Activated CD8-positive, alpha-beta memory T cell treated with anti-CD3 and anti-CD28 coated beads, Interleukin-2, amount 50 U/mL, for 24 hours (primary cell): ENCODE data around the gene CCDC60.

ENCODE experiments used
- DNase-seq: peaks from one replicate; pipeline ENCODE4 v3.0.0-alpha.2; 2020; ENCODE audit errors: extremely low read depth

The CCDC60 gene

DNA sequence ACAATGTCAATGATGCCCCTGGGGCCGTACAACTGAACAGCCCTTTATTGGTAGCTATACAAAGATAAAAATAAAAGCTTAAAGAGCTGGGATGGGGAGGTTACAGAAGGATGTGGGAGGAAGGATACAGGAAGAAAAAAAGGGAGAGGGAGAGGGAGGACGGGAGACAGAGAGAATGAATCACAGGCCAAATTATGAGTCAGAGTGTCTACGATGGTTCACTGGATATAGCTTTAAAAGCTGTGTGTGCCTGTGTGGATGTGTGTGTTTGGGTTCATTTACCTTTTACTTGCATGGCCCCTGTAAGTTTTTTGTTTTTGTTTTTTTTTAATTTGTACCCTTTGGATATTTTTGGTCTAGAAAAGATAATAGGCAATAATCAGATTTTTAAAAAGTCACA lies 111.9 kb downstream of the CCDC60 start:
- DNase-seq = no peak

DNA sequence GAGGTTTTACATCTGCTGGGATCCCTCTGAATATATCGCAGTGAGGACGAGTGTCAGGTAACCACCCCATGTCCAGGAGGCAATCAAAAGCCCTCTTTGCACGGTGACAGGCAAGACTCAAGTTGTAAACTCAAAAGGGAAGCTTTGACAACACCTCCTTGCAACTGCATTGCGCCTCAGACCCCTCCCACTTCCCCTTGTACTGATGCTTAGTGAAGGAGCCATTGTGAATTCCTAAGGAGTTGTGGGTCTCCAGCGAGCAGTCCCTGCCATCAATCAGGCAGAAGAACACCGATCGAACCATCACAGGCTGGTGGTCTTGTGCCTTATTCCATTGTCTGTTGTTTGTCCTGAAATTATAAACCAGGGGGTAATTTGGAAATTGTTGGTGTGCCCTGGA lies 112.6 kb downstream of the CCDC60 start:
- no peak for DNase-seq

DNA sequence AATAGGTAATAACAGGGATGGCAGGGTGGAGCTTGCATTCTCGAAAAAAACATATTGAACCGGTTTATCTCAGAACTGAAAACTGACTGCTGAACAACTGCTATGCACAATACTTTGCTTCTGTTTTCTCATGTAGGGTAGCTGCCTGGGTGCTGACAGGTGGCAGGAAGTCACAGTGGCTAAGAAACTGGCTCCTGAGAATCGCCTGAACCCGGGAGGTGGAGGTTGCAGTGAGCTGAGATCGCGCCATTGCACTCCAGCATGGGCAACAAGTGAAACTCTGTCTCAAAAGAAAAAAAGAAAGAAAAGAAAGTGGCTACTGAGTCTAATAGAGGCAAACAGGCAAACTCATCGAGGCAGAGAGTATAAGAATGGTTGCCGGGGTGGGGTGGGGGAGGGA lies 113.1 kb downstream of the CCDC60 start:
- no peak for DNase-seq

DNA sequence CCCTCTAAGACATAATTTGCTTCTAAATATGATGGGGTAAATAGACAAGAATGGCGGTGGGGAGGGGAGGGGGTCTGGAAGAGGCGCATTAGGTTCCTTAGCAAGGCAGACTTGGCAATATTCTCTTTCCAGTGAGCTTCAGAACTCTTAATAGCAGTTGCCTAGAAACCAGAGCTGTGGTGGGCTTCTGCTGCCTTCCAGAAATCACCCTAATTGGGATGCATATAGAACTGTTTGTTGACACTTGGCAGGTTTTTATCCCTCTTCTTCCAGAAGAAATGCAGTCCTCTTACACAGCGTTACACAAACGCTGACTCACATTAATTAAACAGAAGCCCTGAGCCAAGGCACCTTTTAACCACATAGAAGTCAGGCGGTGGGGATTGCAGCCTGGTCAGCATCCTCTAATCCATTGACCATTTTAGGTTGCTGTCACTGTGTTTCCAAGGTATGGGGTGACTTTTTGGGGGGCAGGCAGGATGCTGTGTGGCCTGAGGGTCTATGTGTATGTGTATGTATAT lies 114.1 kb downstream of the CCDC60 start:
- DNase-seq = no peak

DNA sequence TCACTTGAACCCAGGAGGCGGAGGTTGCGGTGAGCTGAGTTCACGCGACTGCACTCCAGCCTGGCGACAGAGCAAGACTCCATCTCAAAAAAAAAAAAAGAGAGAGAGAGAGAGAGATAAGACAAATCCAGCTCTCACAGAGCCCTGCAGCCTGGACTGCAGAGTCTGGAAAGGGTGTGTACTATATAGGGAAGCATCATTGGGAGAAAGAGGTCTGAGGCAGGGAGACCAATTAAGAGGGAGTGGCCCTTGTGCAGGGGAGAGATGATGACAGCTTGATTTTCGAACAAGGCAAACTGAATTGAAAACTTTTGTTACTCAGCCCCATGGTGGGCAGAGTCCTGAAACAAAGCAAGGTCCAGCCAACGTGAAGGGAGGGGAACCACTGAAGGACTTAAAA lies 116.2 kb downstream of the CCDC60 start:
- no peak for DNase-seq

DNA sequence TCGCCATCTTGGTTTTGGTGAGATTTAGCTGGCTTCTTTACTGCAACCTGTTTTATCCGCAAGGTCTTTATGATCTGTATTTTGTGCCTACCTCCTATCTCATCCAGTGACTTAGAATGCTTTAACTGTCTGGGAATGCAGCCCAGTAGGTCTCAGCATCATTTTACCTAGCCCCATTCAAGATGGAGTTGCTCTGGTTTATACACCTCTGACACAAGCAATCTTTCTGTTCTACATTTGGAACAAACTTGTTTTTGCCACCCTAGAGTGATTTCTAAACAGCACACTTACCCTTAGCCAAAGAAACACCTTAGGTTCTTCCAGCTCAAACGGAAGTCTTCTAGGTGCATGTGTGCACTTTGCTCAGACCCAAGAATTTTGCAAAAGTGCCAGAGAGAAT lies 122.3 kb downstream of the CCDC60 start:
- DNase-seq = no peak

DNA sequence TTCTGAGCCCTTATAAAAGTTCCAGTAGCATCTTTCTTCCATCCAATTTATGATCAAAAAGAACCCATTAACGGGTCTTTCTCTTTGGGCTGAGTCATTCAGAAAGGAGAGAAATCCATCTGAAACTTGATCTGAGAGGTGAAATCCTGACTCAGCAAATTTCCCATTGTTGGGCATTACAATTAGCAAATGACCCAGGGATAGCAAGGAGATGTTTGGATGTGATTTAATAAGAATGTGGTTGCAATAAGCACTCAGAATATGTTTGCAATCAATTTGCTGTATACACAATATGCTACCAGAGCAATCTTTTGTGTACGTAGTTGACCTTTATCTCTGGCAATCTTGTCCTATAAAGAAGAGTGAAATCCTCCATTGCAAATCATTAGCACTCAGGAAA lies 122.7 kb downstream of the CCDC60 start:
- no peak for DNase-seq

DNA sequence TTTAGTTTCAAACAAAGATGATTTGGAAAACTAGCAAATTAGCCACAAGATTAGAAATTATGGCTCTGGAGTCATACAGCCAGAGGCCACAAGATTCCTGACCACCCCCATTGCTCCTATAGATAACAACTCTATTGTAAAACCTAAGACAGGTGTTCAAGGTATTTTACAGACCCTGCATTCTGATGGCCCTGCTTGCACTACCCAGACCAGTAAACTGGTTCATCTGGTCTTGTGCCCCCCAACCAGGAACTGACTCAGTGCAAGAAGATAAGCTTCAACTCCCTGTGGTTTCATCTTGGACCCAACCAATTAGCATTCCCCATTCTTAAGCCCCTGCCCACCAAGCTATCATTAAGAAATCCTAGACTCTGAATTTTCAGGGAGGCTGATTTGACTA lies 125.0 kb downstream of the CCDC60 start:
- no peak for DNase-seq

DNA sequence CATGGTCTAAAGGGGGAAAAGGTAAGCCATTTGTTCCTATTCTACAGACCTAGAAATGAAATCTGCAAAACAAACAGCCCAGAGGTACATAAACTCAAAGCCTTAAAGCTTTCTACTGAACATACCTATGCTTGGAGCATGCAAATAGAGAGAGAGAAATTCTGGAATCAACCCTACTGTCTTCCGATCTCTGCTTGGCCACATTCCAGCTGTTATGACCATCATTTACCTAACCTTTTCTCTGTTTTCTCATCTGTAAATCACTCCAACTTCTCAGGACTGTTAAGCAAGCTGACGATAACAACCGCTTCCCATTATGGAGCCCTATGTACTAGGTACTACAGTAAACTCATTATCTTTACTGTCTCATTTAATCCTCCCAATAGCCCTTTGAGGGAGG lies 126.3 kb downstream of the CCDC60 start:
- no peak for DNase-seq

DNA sequence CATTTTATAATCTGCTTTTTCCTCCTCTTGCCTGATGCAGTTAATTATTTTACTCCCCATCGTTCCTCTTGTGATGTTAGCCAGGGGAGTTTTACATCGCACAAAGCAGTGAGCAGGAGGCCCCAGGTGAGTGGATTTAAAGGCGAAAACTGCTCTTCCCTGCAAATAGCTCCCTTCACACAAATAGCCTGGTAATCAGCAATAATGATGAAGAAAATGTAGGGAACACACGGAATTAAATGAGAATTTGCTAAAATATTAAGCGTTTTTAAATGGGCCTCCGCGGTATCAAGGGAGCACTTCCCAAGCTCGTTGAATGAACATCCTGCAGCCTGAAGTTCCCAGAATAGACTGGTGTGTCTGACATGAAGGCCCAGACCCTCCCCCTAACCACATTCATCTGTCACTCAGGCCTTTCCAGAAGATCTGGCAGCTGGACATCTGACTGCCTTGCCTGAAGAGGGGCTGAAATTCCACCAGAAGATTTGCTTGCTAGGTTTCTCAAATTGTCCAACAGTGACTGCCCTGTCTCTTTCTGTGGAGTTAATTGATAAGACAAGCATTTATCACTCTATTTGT lies 127.2 kb downstream of the CCDC60 start:
- DNase-seq = no peak

DNA sequence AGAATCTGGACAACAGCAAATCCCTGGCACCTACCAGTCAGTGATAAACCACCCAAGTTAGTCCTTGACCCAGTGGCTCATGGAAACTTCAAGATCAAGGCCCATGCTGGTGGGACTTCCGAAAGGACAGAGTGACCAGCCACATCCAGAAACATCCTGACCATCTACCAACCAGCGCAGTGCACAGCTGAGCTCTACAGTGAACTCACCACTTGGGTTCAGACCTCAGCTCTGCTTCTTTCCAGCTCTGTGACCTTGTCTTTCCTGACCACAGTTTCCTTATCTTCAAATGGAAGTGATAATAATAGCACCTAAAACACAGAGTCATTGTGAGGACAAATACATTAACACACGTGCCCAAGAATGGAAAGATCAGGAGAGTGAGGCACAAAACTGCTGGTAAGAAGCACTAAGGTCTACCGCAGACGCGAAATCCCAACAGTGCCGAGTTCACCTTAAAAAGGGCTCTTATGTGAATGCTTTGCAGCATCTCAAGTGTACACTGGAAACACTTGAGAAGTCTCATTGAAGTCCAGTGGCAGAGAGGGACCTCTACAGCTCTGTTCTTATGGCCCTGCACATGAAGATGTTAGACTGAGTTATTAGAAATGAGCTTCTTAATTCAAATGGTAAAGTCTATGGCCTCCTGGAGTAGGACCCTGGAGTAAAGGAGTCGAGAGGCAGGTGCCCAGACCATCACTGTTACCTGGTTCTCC lies 128.8 kb downstream of the CCDC60 start:
- DNase-seq = no peak

DNA sequence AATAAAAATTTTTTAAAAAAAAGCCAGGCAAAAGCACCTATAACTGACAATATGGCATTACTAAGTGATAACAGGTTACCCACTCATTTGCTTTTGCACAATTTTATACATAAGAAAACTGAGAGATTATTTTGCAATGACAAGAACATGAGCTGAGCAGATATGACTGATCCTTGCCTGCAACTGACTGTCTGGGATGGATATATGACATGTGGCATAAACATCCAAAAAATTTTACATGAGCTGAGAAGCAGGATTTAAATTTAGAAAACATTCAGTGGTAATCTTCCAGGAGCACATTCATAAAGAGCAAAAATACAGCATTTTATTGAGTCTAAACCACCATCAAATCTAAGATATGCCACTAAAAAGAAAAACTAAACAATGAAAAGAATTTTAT lies 133.8 kb downstream of the CCDC60 start:
- no peak for DNase-seq

DNA sequence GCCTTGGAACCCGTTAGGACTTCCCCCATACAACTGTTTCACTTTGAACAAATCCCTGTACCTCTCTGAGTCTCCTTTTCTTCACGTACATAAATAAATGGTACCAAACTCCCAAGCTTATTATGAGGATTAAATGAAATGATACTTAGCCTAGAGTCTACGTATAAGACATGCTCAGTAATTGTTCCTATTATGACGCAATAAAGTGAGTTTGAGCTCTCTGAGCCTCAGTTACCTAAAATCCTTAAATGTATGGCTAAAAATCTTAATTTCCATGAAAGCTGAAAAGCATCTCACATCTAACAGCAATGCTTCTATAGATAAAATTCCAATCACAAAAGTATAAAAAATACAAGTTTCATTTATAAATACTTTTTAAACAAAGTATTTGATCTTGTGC lies 141.1 kb downstream of the CCDC60 start:
- no peak for DNase-seq

DNA sequence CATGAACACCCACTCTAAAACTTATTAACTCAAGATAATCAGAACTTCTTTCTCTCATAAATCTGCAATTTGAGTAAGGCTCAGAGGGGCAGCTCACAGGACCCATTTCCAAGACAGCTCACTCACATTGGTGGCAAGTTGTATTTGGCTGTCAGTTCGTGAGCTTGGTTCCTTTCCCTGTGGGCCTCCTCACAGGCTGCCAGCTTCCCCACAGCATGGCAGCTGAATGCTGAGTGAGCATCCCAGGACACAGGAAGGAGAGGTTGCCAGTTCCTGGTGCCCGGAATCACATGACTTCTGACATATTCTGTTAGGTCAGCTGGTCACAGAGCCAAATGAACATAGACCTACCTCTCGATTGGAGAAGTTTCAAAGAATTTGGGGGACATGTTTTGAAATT lies 142.4 kb downstream of the CCDC60 start:
- no peak for DNase-seq

DNA sequence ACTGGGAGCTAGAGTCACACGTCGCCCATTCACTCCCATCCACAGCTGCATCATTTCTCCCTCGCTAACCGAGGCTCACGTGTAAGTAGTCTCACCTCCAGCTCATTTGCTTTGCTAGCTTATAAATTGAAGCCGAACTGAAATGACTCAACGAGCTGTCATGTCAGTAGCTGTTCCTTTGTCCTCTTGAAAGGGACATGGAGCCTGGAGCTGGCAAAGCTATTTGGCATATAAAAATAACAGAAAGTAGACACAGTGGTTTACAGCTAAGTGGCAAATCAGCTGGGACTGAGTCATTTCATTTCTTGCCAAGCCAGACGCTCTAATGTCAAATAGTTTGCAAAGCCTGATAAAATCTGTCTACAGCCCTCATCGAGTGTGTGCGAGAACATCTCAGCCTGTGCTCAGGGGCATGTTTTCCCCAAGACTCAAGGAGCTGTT lies 144.6 kb downstream of the CCDC60 start:
- DNase-seq = no peak

DNA sequence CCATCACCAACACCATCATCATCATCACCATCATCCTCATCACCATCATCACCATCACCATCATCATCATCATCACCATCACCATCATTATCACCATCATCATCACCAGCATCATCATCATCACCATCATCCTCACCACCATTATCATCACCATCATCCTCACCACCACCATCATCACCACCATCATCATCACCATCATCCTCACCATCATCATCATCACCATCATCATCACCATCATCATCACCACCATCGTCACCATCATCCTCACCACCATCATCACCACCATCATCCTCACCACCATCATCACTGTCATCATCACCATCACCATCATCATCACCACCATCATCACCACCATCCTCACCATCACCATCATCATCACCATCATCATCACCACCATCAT lies 146.0 kb downstream of the CCDC60 start:
- DNase-seq = no peak

DNA sequence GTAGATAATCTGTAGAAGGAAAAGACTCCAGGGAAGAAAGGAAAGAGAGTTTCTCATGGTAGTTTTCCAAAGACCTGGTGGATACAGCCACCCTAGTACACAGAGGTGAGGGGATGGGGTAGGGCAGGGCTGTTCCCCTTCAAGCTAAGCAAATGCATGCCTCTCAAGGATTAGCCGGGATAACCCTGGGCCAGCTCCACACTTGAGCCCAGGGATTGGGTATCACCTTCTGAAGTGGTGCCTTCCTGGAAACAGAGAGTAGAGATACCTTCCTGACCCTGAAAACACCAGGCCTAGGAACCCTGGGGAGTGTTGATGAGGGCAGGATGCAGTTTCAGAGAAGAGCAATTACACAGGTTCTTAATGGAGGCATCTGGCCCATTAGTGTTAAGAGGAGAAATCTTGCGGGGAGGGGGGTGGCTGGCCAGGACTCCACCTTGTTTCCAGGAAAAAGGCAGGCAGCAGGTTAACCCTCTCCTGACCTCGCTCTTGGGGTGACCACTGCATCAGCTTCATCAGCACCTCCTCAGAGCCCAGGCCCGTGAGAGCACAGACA lies 152.1 kb downstream of the CCDC60 start:
- no peak for DNase-seq

DNA sequence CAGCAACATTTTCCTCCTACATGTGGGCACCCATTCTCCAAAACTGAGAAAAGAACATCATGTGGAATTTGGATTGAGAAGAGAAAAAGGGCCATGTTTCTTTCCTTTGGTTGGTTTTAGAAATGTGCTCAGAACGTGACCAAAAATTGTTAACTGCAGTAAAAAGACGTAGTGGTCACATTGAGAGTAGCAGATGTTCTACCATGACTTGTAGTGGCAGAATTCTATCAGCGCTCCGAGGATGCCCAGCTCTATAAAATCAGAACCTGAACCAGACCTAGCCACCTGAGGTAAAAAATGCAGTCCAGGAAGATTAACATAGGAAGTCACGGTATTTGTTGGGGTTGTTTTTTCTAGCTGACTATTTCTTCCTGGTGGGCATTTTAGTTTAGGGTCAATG lies 157.3 kb downstream of the CCDC60 start:
- DNase-seq = no peak

DNA sequence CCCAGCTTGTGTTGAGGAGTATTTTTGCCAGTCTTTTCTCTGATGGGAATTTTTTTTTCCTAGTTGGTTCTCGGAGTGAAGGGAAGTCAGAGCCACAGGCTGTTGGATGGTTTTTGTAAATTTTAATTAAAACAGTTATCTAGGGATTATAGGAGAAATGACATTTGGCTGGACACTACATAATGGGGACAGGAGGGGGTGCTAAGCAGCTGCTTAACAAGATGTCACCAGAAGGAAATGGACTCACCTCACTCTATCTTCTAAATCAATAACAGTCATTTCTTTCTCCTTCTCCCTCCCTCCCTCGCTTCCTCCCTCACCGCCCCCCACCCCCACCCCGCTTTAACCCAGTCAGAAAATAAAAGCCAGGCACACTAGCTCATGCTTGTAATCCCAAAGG lies 165.7 kb downstream of the CCDC60 start:
- DNase-seq = no peak

DNA sequence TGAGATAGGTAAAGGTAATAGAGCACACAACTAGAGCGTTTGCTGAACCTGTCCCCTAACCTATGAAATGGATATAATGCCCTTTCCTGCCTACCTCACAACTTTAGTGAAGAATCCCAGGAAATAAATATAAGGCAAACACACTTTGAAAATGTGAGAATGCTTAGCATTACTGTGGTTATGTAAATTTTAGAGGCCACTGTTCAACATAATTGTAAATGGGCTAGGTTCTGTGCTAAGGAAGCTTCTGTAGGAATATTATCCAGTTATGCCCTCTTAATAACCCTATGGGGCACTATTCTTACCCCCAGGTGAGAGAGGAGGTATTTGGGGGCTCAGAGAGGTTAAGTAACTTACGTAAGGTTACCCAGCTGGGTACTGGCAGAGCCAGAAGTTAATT lies 166.5 kb downstream of the CCDC60 start:
- no peak for DNase-seq

DNA sequence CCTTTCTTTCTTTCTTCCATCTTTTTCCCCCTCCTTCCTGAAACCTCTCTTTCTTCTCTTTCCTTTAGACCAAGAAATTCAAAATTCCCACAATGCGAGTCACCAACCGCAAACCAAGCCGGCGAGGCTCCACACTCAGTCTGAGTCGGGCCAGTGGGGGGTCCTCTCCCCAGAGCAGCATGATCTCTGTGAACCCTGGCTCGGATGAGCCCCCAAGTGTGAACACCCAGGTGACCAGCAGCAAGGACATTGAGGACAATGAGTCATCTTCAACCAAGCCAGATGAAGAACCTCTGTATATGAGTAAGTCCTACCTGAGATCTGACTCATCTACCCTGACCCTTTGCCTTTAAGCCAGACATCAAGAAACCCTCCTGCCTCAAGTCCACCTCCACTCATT lies 170.5 kb downstream of the CCDC60 start:
- DNase-seq = no peak

DNA sequence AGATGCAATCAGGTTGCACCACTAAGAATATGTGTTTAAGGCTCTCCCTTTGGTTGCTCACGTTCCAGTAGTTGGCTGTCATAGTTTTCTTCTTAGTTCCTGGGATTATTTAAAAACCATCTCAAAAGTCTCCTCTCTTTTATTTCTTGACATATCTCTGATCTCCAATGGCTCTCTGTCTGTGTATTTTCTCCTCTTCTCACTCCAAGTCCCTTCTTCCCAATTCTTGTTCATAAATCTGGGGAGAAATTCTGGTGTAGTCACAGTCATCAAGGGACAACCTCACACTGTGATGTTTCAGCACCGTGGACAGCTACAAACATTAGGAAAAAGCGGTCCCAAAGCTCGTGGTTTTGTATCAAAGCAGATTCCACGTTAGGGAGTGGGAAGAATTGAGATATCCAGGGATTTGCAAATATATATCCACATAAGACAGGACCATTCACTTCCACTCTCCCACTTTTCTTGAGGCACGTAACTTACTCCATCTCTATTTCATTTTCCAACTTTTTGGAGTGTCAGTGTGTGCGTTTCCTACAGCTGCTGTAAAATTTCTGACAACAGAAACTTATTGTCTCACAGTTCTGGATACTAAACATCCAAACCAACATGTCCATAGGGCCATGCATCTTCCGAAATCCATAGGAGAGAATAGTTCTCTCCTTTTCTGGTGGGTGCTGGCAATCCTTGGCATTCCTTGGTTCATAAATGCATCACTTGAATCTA lies 178.4 kb downstream of the CCDC60 start:
- DNase-seq = no peak

DNA sequence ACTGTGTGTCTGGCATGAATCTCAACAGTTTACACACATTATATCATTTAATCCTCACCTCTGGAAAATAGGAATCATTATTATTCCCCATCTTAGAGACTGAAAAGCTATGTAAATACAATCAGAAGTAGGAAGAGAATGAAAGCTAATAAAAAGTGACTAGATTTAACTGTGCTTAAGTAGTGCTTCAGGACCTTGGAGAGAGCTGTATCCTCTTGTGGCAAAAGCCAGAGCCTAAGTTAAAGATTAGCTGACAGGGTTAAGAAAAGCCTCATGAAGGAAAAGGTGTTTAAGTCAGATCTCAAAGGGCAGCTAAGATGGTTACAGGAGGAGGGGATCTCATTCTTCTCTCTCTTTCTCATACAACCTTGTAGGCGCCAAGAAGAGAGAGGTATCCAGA lies 193.7 kb downstream of the CCDC60 start:
- DNase-seq = no peak
